CD4-positive, alpha-beta T cell treated with Interleukin-4 for 4 hours (primary cell): ENCODE results near the gene ARMC6.
"Not testable (repeated sequence)": the region's sequence is repeated elsewhere in the genome, so short reads cannot be mapped to it uniquely, and the experiment has no call there.

Source experiments
- DNase-seq: peaks from one replicate; pipeline ENCODE4 v3.0.0-alpha.2; 2020

The ARMC6 gene

GRCh38 chr19:19078801-19079200 is 45.4 kb downstream of the ARMC6 start:
- DNase-seq, result no peak

- no peak for DNase-seq
Observed at GRCh38 chr19:19079571-19079970, 46.2 kb downstream of the ARMC6 start.

- DNase-seq, result no peak
Observed at GRCh38 chr19:19081642-19082151, 48.3 kb downstream of the ARMC6 start.

- DNase-seq, result no peak
Observed at GRCh38 chr19:19083413-19084178, 50.2 kb downstream of the ARMC6 start.

GRCh38 chr19:19087676-19088075 is 54.3 kb downstream of the ARMC6 start:
- DNase-seq, result no peak

- no peak for DNase-seq
Observed at GRCh38 chr19:19094513-19094912, 61.1 kb downstream of the ARMC6 start.

GRCh38 chr19:19095691-19096090 is 62.3 kb downstream of the ARMC6 start:
- DNase-seq, result no peak

GRCh38 chr19:19096641-19097627 is 63.5 kb downstream of the ARMC6 start:
- DNase-seq, result no peak

- no peak for DNase-seq
Observed at GRCh38 chr19:19098084-19098702, 64.8 kb downstream of the ARMC6 start.

GRCh38 chr19:19098703-19099632 is 65.6 kb downstream of the ARMC6 start:
- DNase-seq, result no peak

- no peak for DNase-seq
Observed at GRCh38 chr19:19101540-19101939, 68.1 kb downstream of the ARMC6 start.

- DNase-seq, result not testable (repeated sequence)
Observed at GRCh38 chr19:19102566-19102965, 69.2 kb downstream of the ARMC6 start.

GRCh38 chr19:19103167-19103566 is 69.8 kb downstream of the ARMC6 start:
- DNase-seq, result no peak

GRCh38 chr19:19105365-19106055 is 72.1 kb downstream of the ARMC6 start:
- no peak for DNase-seq

GRCh38 chr19:19106056-19106551 is 72.7 kb downstream of the ARMC6 start:
- DNase-seq, result no peak

GRCh38 chr19:19106938-19107337 is 73.5 kb downstream of the ARMC6 start:
- not testable (repeated sequence) for DNase-seq

- no peak for DNase-seq
Observed at GRCh38 chr19:19107654-19108053, 74.3 kb downstream of the ARMC6 start.
